GM13976 (cell line): Measurements from ENCODE around the gene WDR90.

Experiments used
- DNase-seq: peaks from one replicate; pipeline ENCODE4 v3.0.0; 2012; ENCODE audit warnings: low spot score
- in situ Hi-C: fragments of 300-500 bp; cut with MboI; formaldehyde crosslinking; loops from one replicate; pipeline ENCODE4 v1.12.0; 2022; ENCODE audit warnings: low sequenced_read_pairs, mixed read lengths, inconsistent platforms; ENCODE audit not compliant: unreplicated experiment
- TF ChIP-seq, protein P1 (sequence below): IDR thresholded peaks from 2 replicates; pipeline ENCODE4 v1.5.1; 2012; ENCODE audit warnings: borderline replicate concordance, mild to moderate bottlenecking; ENCODE audit not compliant: insufficient read depth; ENCODE audit errors: extremely low read depth, missing control alignments, control extremely low read depth

WDR90 gene

DNA sequence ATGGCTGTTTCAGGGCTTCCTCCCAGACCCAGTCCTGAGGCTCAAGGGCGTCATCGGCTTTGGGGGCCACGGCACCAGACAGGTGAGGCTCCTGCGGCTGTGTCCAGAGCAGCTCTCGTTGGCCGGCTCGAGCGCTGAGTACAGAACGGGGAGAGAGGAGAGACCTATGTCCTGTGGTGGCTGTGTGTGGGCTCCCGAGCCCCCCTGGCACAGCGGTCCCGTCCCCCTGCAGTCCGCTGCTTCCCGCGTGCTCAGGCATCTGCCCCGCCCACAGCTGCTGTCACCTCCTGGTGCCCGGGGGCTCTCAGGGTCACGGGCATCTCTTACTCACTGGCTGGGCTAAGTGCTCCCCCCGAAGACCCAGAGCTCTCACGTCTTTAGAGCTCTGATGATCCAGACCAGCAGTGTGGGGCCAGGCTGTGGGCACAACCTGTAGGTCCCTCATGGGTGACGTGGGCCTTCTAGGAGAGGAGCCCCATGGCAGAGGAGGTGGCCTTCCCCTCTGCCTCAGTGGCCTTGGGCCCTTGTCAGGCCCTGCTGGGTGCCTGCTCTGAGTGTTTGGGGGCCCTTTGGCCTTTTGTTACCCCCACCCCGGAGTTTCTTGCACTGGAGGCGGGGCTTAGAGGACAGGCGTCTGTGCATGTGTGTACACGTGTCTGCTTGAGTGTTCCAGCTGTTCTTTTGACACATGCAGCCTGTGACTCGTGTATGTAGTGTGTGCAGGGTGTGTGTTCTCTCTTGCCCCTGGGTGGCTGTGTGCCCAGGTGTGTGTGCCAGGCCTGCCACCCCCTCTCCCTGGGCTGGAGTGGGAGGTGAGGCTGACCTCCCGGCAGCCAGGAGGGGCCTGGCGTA lies 3.5 kb downstream of the WDR90 start:
- no peak for DNase-seq
- TF ChIP-seq, protein P1, sequence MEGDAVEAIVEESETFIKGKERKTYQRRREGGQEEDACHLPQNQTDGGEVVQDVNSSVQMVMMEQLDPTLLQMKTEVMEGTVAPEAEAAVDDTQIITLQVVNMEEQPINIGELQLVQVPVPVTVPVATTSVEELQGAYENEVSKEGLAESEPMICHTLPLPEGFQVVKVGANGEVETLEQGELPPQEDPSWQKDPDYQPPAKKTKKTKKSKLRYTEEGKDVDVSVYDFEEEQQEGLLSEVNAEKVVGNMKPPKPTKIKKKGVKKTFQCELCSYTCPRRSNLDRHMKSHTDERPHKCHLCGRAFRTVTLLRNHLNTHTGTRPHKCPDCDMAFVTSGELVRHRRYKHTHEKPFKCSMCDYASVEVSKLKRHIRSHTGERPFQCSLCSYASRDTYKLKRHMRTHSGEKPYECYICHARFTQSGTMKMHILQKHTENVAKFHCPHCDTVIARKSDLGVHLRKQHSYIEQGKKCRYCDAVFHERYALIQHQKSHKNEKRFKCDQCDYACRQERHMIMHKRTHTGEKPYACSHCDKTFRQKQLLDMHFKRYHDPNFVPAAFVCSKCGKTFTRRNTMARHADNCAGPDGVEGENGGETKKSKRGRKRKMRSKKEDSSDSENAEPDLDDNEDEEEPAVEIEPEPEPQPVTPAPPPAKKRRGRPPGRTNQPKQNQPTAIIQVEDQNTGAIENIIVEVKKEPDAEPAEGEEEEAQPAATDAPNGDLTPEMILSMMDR, result no peak
- in situ Hi-C loops, result no loop called here

DNA sequence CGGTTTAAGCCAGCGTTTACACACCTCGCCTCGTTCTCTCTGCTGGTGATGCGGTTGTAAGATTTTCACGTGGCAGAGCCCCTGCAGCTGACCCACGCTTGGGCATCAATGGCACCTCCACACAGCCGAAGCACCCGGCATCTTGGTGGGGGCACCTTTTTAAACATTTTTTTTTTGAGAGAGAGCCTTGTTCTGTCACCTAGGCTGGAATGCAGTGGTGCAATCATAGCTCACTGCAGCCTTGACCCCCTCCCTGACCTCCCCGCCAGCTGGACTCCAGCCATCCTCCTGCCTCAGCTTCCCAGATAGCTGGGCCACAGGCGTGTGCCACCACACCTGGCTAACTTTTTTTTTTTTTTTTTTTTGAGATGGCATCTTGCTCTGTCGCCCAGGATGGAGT lies 4.9 kb downstream of the WDR90 start:
- no peak for DNase-seq
- in situ Hi-C loops, result no loop called here

DNA sequence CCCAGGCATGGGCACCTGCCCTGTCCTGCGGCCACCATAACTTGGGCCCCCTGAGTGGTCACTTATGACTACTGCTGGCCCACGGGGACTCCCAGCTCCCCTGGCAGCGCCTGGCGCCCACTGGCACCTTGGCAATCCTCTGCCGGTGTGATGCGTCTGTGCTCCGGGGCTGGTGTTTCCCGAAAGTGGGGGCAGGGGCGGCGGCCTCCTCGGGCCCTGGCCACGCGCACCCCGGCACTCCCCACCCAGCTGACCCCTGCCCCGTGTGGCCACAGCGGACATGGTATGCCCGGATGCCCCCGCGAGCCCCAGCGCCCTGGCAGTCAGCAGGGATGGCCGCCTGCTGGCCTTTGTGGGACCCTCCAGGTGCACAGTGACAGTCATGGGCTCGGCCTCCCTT lies 8.3 kb downstream of the WDR90 start:
- in situ Hi-C loops, result no loop called here
- TF ChIP-seq, protein P1, result no peak
- no peak for DNase-seq

More for the DNA sequence above, 4.9 kb downstream of the WDR90 start:
- TF ChIP-seq, protein P1, result no peak

DNA sequence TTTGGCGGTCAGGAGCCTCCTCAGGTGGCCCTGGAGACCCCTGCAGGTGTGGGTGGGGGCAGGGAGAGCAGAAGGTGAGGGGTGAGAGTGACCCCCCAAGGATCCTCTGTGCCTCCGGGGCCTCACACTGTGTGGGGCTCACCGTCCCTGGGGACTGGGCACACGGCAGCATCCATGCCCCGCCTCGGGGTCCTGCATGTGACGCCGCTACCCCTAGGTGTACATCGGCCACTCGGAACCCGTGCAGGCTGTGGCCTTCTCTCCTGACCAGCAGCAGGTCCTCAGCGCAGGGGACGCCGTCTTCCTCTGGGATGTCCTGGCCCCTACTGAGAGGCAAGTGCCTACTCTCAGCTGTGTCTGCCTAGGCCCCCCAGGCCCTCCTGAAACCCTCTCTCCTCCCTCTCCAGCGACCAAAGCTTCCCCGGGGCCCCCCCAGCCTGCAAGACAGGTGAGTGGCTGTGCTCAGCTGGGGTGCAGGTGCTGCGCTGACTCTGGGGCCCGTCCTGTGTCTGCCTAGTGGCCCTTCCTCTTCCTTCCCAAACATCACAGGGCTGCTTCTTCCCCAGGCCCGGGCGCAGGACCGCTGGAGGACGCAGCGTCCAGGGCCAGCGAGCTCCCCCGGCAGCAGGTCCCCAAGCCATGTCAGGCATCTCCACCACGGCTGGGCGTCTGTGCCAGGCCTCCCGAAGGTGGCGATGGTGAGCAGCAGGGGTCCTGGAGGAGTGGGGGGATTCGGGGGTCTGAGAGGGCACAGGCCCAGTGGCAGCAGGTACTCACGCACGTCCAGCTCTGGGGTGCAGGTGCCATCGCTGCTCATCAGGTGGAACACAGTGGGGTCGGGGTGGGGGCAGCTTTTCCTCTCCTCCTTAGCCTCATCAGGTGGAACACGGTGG lies 9.8 kb downstream of the WDR90 start:
- TF ChIP-seq, protein P1, result no peak
- no peak for DNase-seq
- in situ Hi-C loops, result no loop called here

DNA sequence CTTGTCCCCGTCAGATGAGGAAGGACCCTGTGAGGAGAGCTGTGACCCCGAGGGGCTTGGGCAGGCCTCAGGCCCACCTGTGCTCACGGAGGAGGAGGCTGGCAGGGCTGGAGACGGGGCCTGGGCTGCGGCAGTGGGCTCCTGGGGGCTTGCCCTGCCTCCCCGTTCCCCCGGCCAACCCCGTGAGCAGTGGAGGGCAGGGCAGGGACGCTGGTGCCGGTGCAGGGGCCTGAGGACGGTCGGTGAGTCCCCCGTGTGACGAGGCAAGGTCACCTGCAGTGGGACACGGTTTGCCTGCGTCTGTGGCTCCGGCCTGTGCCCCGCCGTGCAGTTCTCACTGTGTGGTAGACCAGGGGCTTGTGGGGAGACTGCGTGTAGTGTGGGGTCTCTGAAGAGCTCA lies 10.5 kb downstream of the WDR90 start:
- DNase-seq, result no peak
- TF ChIP-seq, protein P1, result no peak
- in situ Hi-C loops, result no loop called here

DNA sequence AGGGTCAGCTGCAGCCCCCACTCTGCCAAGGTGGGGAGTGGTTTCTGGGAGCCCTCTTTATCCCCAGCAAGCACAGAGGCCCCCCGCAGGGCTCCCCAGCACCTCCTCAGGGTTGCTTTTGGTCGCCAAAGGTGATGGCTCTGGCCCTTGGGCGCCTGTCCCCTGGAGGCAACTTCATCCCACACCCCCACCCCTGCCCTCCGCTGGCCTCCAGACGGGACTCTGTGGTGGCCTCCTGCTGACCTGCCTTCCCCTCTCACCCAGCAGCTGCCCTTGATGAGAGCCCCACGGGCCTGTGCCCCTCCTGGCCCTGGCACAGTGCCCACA lies 10.9 kb downstream of the WDR90 start:
- TF ChIP-seq, protein P1, result no peak
- in situ Hi-C loops, result no loop called here
- no peak for DNase-seq
